K562 (cell line): ENCODE results near the gene PPP2R2D.

ENCODE experiments used
- ARID4B ChIP-seq: sonication (generic); formaldehyde crosslinking; IDR thresholded peaks from 2 replicates; pipeline ENCODE4 v1.8.0; 2022; ENCODE audit warnings: mild to moderate bottlenecking, missing genetic modification reagents
- BRCA1 ChIP-seq, 2 experiments: fragments of 450-650 bp in 1 of 2; sonication (generic) in 1 of 2; formaldehyde crosslinking in 1 of 2; IDR thresholded peaks; 2 replicates each; pipeline versions ENCODE4 v1.5.0 to v1.6.1; 2017 to 2020; ENCODE audit warnings: mild to moderate bottlenecking in 1 of 2, missing genetic modification reagents in 1 of 2
- CBX2 ChIP-seq: fragments of 200-600 bp; sonication (generic); IDR thresholded peaks from one replicate; pipeline ENCODE4 v1.6.1; 2012; ENCODE audit warnings: mild to moderate bottlenecking, low read length, inconsistent platforms; ENCODE audit not compliant: insufficient read depth, poor library complexity, severe bottlenecking
- EZH2 ChIP-seq: IDR thresholded peaks from 2 replicates; pipeline ENCODE4 v1.6.1; 2012; ENCODE audit warnings: low read depth, mild to moderate bottlenecking, inconsistent platforms, low read length, borderline replicate concordance
- HMGXB4 ChIP-seq: sonication (generic); formaldehyde crosslinking; IDR thresholded peaks from 2 replicates; pipeline ENCODE4 v1.8.1; 2023; ENCODE audit warnings: mild to moderate bottlenecking, missing genetic modification reagents
- JUNB ChIP-seq: fragments of 450-650 bp; formaldehyde crosslinking; conservative IDR thresholded peaks from 2 replicates; pipeline ENCODE4 v1.4.0; 2020; ENCODE audit warnings: mild to moderate bottlenecking
- MXI1 ChIP-seq: IDR thresholded peaks from 2 replicates; pipeline ENCODE4 v1.6.1; 2011; ENCODE audit warnings: low read depth, mild to moderate bottlenecking, improper control_type of control experiment, low read length
- MYC ChIP-seq, 2 experiments: fragments of 250-450 bp in 1 of 2; sonication (Bioruptor Pico) in 1 of 2; IDR thresholded peaks; 2 replicates each; pipeline versions ENCODE4 v1.5.1 to v1.6.1; 2012 to 2021; ENCODE audit warnings: low read depth in 2 of 2, borderline replicate concordance in 1 of 2, improper control_type of control experiment in 1 of 2, low read length in 1 of 2, mild to moderate bottlenecking in 1 of 2, moderate library complexity in 1 of 2
- NONO ChIP-seq, 2 experiments: fragments of 200-400 bp in 1 of 2; fragments of 450-650 bp in 1 of 2; formaldehyde crosslinking in 1 of 2; IDR thresholded peaks; 2 replicates each; pipeline ENCODE4 v1.6.1; 2017; ENCODE audit warnings: low read depth in 2 of 2, mild to moderate bottlenecking in 2 of 2, moderate library complexity in 2 of 2, low read length in 1 of 2
- SAFB2 ChIP-seq: fragments of 200-400 bp; formaldehyde crosslinking; IDR thresholded peaks from 2 replicates; pipeline ENCODE4 v1.6.1; 2018; ENCODE audit warnings: borderline replicate concordance, low read length, low read depth, moderate library complexity; ENCODE audit not compliant: severe bottlenecking
- TAF15 ChIP-seq: fragments of 200-400 bp; formaldehyde crosslinking; IDR thresholded peaks from 2 replicates; pipeline ENCODE4 v1.6.1; 2017; ENCODE audit warnings: mild to moderate bottlenecking, low read depth, low read length, moderate library complexity
- TCF7 ChIP-seq: sonication (generic); IDR thresholded peaks from 2 replicates; pipeline ENCODE4 v1.6.1; 2016; ENCODE audit warnings: antibody characterized with exemption, borderline replicate concordance
- ZBTB8A ChIP-seq: fragments of 450-650 bp; IDR thresholded peaks from 2 replicates; pipeline ENCODE4 v1.6.1; 2018; ENCODE audit warnings: mild to moderate bottlenecking, moderate library complexity; ENCODE audit not compliant: partially characterized antibody

- TF ChIP-seq ARID4B (no peak), TAF15 (no peak), ZBTB8A (no peak), JUNB (CRISPR knock-in tag) (no peak), HMGXB4 (no peak), MYC (IDR thresholded peaks at IDR 0.05; ENCODE audit: low read depth, low read length) (no peak), MYC (CRISPR knock-in tag; IDR thresholded peaks at IDR 0.05; ENCODE audit: borderline replicate concordance, low read depth) (no peak), MXI1 (no peak), EZH2 (no peak), TCF7 (no peak), CBX2 (no peak), NONO (IDR thresholded peaks at IDR 0.05; ENCODE audit: low read depth in 2 of 2, low read length in 1 of 2) (no peak), BRCA1 (IDR thresholded peaks at IDR 0.05) (no peak), BRCA1 (CRISPR knock-in tag; IDR thresholded peaks at IDR 0.05) (no peak), SAFB2 (no peak)
These were observed 79.0 kb downstream of the PPP2R2D start for GRCh38 chr10:131979821-131980270.
